Glutamatergic neuron (in vitro differentiated cells): ENCODE measurements around the gene MAPK8. TPM values are rescaled to one million over a fixed set of nuclear protein-coding genes. Genes with fewer than 3 reads are reported as not detected.

Experiments
- DNase-seq: peaks from one replicate; pipeline ENCODE4 v3.0.0; 2022
- H3K27ac Mint-ChIP-seq: one replicate; pipeline ENCODE4 v1.8.0; 2020; ENCODE audit warnings: mild to moderate bottlenecking, mixed read lengths, inconsistent platforms; ENCODE audit not compliant: unreplicated experiment
- H3K27me3 Mint-ChIP-seq: one replicate; pipeline ENCODE4 v1.8.0; 2020; ENCODE audit warnings: mild to moderate bottlenecking, moderate library complexity, mixed read lengths, inconsistent platforms; ENCODE audit not compliant: unreplicated experiment
- H3K36me3 Mint-ChIP-seq: one replicate; pipeline ENCODE4 v1.8.0; 2020; ENCODE audit warnings: mild to moderate bottlenecking, mixed read lengths, inconsistent platforms; ENCODE audit not compliant: unreplicated experiment
- H3K4me1 Mint-ChIP-seq: one replicate; pipeline ENCODE4 v1.8.0; 2020; ENCODE audit warnings: mild to moderate bottlenecking, low read depth, mixed read lengths, inconsistent platforms; ENCODE audit not compliant: unreplicated experiment
- H3K4me3 Mint-ChIP-seq: one replicate; pipeline ENCODE4 v1.8.0; 2020; ENCODE audit warnings: mild to moderate bottlenecking, mixed read lengths, inconsistent platforms; ENCODE audit not compliant: unreplicated experiment
- H3K9me3 Mint-ChIP-seq: one replicate; pipeline ENCODE4 v1.8.0; 2020; ENCODE audit warnings: mild to moderate bottlenecking, moderate library complexity, mixed read lengths, inconsistent platforms; ENCODE audit not compliant: unreplicated experiment
- CTCF ChIP-seq: fragments of 200-600 bp; sonication (generic); IDR thresholded peaks from one replicate; pipeline ENCODE4 v1.5.0; 2021; ENCODE audit not compliant: partially characterized antibody, unreplicated experiment
- total RNA-seq: library from RNA; stranded (reverse); fragmentation: NEBNext Ultra II Directional; extraction: Animal tissue kit (Norgen Biotek cat#: 25700); gene quantifications from one replicate; pipeline ENCODE4 v1.2.1, GENCODE V29; 2021; ENCODE audit not compliant: unreplicated experiment

MAPK8 gene
- total RNA-seq, 1 donor from 2014 or later = 317 TPM

- Mint-ChIP-seq H3K27ac (no peak overlapping the region), H3K27me3 (no peaks in the 10 kb centered on the region), H3K9me3 (no peaks in the 10 kb centered on the region), H3K4me1 (peaks cover 7% of the 10 kb centered on the region), H3K4me3 (no peak overlapping the region), H3K36me3 (no peaks in the 10 kb centered on the region)
- TF ChIP-seq CTCF = no peak
- no peak for DNase-seq
These were observed 12.0 kb upstream of the MAPK8 start for GRCh38 chr10:48294431-48294830.

GRCh38 chr10:48296576-48297098 is 9.8 kb upstream of the MAPK8 start:
- no peaks in the 10 kb centered on the region for H3K4me1 Mint-ChIP-seq
- no peaks in the 10 kb centered on the region for H3K27me3 Mint-ChIP-seq
- peaks cover 3% of the 10 kb centered on the region for H3K9me3 Mint-ChIP-seq
- no peak overlapping the region for H3K27ac Mint-ChIP-seq
- peaks cover 3% of the 10 kb centered on the region for H3K36me3 Mint-ChIP-seq
- no peak for TF ChIP-seq CTCF
- DNase-seq = no peak
- H3K4me3 Mint-ChIP-seq = no peak overlapping the region

- H3K4me1 Mint-ChIP-seq = no peaks in the 10 kb centered on the region
- peaks cover 5% of the 10 kb centered on the region for H3K36me3 Mint-ChIP-seq
- peaks cover 5% of the 10 kb centered on the region for H3K9me3 Mint-ChIP-seq
- no peak for TF ChIP-seq CTCF
- no peak overlapping the region for H3K4me3 Mint-ChIP-seq
- no peak overlapping the region for H3K27ac Mint-ChIP-seq
- no peaks in the 10 kb centered on the region for H3K27me3 Mint-ChIP-seq
- no peak for DNase-seq
These were observed 7.4 kb upstream of the MAPK8 start for GRCh38 chr10:48299066-48299465.

- Mint-ChIP-seq H3K4me1 (no peaks in the 10 kb centered on the region), H3K36me3 (peaks cover 5% of the 10 kb centered on the region), H3K4me3 (no peak overlapping the region), H3K27me3 (no peaks in the 10 kb centered on the region), H3K27ac (no peak overlapping the region), H3K9me3 (peaks cover 6% of the 10 kb centered on the region)
- no peak for TF ChIP-seq CTCF
- DNase-seq = no peak
These were observed 6.8 kb upstream of the MAPK8 start for GRCh38 chr10:48299692-48300091.

- no peak for DNase-seq
- Mint-ChIP-seq H3K36me3 (peaks cover 5% of the 10 kb centered on the region), H3K4me1 (no peaks in the 10 kb centered on the region), H3K27ac (no peak overlapping the region), H3K27me3 (peaks cover under 1% of the 10 kb centered on the region), H3K4me3 (no peak overlapping the region), H3K9me3 (peaks cover 6% of the 10 kb centered on the region)
- TF ChIP-seq CTCF = no peak
These were observed 5.9 kb upstream of the MAPK8 start for GRCh38 chr10:48300556-48300955.
